ENCODE measurements around the gene HCST.

DNA sequence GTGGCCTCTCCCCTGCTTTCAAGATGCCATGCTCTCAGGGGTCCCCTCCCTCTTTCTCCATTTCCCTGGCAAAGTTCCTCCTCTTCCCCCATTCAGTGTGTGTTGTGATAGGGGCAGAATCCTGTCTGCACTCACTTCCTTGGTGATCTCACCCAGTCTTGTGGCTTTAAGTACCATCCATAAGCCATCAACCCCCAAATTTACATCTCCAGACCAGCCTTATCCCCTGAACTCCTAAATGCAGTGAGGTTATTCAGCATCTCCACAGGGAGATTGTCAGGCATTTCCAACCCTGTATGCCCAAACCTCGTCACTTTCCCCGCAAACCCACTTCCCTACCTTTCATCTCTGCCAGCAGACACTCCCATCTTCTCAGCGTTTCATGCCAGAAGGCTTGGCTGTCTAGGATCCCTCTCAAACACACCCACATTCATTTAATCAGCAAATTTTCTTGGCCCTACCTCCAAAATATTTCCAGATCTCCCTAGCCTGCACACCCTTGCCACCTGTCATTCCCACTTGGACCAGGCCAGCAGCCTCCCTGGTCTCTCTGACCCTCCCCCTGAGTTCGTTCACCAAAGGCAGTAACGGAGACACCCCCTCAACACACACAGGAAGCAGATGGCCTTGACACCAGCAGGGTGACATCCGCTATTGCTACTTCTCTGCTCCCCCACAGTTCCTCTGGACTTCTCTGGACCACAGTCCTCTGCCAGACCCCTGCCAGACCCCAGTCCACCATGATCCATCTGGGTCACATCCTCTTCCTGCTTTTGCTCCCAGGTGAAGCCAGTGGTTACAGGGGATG, at the start of gene HCST:
- no peak for TF ChIP-seq NFIB (CRISPR knock-in tag; IDR thresholded peaks at IDR 0.05; ENCODE audit: borderline replicate concordance)
- TF ChIP-seq MAFK (conservative IDR thresholded peaks at IDR 0.05 in 1 of 2, IDR thresholded peaks at IDR 0.05 in 1 of 2; ENCODE audit: low read length in 2 of 2): no peak
- no peak for TF ChIP-seq SP1 (IDR thresholded peaks at IDR 0.05)
- TF ChIP-seq SP1 (CRISPR knock-in tag; IDR thresholded peaks at IDR 0.05): no peak; the same call in 1 of the 2 replicates
- no peak for TF ChIP-seq STAT5B (CRISPR knock-in tag; IDR thresholded peaks at IDR 0.05)
- TF ChIP-seq, protein P1, sequence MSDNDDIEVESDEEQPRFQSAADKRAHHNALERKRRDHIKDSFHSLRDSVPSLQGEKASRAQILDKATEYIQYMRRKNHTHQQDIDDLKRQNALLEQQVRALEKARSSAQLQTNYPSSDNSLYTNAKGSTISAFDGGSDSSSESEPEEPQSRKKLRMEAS (IDR thresholded peaks at IDR 0.05): no peak
